Left kidney (tissue), 8 donors: ENCODE results near the gene NOP9. TPM values are rescaled to one million over a fixed set of nuclear protein-coding genes. Genes with fewer than 3 reads are reported as not detected.

Experiments
- DNase-seq: peaks from one replicate; pipeline ENCODE4 v3.0.0-alpha.2; 2013
- long read RNA-seq, 8 donors: transcript quantifications; one replicate each; lab custom pipeline, GENCODE V29; 2026
- polyA plus RNA-seq: library from polyadenylated mRNA; unstranded; fragments of 120-200 nt; gene quantifications from one replicate; pipeline ENCODE4 v1.2.1, GENCODE V29; 2013; ENCODE audit not compliant: insufficient read length

The NOP9 gene, protein sequence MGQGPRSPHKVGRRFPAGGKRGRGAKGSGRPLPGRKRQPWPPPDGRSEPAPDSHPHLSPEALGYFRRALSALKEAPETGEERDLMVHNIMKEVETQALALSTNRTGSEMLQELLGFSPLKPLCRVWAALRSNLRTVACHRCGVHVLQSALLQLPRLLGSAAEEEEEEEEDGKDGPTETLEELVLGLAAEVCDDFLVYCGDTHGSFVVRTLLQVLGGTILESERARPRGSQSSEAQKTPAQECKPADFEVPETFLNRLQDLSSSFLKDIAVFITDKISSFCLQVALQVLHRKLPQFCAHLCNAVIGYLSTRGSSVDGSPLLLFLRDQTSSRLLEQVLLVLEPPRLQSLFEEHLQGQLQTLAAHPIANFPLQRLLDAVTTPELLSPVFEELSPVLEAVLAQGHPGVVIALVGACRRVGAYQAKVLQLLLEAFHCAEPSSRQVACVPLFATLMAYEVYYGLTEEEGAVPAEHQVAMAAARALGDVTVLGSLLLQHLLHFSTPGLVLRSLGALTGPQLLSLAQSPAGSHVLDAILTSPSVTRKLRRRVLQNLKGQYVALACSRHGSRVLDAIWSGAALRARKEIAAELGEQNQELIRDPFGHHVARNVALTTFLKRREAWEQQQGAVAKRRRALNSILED
- polyA plus RNA-seq = 29.0 TPM
- long read RNA-seq, donor 1, full-length matches to known transcripts = 4 of 4 reads
- long read RNA-seq, donor 1, partial matches to known transcripts = 0 of 4 reads
- long read RNA-seq, donor 1, other reads (novel, unspliced or antisense) = 0 of 4 reads
- long read RNA-seq, donor 2, full-length matches to known transcripts = 2 of 49 reads
- long read RNA-seq, donor 2, partial matches to known transcripts = 38 of 49 reads
- long read RNA-seq, donor 2, other reads (novel, unspliced or antisense) = 9 of 49 reads
- long read RNA-seq, donor 3, full-length matches to known transcripts = 1 of 17 reads
- long read RNA-seq, donor 3, partial matches to known transcripts = 16 of 17 reads
- long read RNA-seq, donor 3, other reads (novel, unspliced or antisense) = 0 of 17 reads
- long read RNA-seq, donor 4 = 0 reads
- long read RNA-seq, donor 5, full-length matches to known transcripts = 2 of 82 reads
- long read RNA-seq, donor 5, partial matches to known transcripts = 80 of 82 reads
- long read RNA-seq, donor 5, other reads (novel, unspliced or antisense) = 0 of 82 reads
- long read RNA-seq, donor 6, full-length matches to known transcripts = 5 of 5 reads
- long read RNA-seq, donor 6, partial matches to known transcripts = 0 of 5 reads
- long read RNA-seq, donor 6, other reads (novel, unspliced or antisense) = 0 of 5 reads
- long read RNA-seq, donor 7, full-length matches to known transcripts = 1 of 95 reads
- long read RNA-seq, donor 7, partial matches to known transcripts = 94 of 95 reads
- long read RNA-seq, donor 7, other reads (novel, unspliced or antisense) = 0 of 95 reads
- long read RNA-seq, donor 8, full-length matches to known transcripts = 3 of 3 reads
- long read RNA-seq, donor 8, partial matches to known transcripts = 0 of 3 reads
- long read RNA-seq, donor 8, other reads (novel, unspliced or antisense) = 0 of 3 reads

DNA sequence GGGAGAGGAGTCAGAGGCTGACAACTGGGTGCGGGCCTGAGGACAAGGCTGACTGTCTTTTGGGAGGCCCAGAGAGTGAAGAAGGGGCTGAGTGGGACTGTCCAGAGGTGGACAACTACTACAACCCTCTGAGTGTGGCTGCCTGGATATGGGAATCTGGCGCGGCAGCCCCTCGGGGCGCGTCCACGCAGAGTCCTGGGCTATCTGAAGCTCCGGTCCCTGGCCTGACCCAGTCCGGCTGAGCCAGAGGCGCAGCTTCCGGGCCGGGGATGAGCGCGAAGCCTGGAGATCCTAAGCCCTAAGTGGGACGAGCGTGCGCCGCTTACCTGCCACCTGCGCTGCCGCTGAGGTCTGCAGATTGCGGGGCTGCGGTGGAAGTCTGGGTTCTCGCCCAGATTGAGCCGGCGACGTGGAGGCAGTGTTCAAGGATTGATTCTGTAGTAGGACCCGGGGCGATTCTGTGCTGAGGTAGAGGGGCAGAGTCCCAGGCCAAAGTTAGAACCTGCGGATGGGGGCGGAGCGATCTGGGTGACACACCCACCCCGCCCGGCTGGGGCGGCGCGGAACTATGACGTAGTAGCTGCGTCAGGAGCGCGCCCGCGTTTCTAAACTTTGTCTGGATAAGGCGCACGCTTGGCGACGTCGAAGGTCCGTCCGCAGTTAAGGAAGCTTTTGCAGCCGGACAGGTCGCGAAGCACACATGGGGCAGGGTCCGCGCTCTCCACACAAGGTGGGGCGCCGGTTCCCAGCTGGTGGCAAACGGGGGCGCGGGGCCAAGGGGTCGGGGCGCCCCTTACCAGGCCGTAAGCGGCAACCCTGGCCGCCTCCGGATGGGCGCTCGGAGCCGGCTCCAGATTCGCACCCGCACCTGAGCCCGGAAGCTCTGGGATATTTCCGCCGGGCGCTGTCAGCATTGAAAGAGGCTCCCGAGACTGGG is at the start of gene NOP9, which contains the start of gene DHRS1:
Gene NOP9 (plus strand): TSS at position 596 of the 937 bp plus-strand sequence. CDS start 105 bp downstream, at position 701.
Gene DHRS1 (minus strand): TSS at position 526 of the 937 bp plus-strand sequence. CDS start 674 bp downstream, outside the sequence.
- peak; percentile 91 for DNase-seq

- no peak for DNase-seq
Measured at GRCh38 chr14:24250354-24250753, 49.3 kb upstream of the NOP9 start.

DNA sequence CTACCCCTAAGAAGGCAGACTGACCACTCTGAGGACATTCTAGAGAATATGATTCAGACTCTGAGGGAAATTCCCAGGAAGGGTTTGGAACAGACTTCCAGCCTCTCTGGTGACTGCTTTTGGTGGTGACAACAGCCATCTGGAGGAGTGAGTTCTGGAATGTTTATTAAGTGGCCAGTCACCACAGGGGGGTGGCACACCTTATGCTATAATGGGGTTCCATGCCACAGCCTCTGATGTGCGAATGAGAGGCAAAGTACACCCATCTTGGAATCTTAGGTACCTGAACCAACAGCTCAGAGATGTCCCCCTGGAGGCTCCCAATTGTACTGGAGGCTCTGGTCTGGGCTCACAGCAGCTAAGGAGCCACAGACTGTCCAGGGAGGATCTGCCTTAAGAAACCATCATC is 47.8 kb upstream of the NOP9 start:
- DNase-seq = no peak

- no peak for DNase-seq
Measured at GRCh38 chr14:24252289-24253124, 47.1 kb upstream of the NOP9 start.

- no peak for DNase-seq
Measured at GRCh38 chr14:24253936-24254335, 45.7 kb upstream of the NOP9 start.

- no peak for DNase-seq
Measured at GRCh38 chr14:24254630-24255392, 44.8 kb upstream of the NOP9 start.

- no peak for DNase-seq
Measured at GRCh38 chr14:24255438-24255837, 44.2 kb upstream of the NOP9 start.

- no peak for DNase-seq
Measured at GRCh38 chr14:24255931-24256711, 43.5 kb upstream of the NOP9 start.

DNA sequence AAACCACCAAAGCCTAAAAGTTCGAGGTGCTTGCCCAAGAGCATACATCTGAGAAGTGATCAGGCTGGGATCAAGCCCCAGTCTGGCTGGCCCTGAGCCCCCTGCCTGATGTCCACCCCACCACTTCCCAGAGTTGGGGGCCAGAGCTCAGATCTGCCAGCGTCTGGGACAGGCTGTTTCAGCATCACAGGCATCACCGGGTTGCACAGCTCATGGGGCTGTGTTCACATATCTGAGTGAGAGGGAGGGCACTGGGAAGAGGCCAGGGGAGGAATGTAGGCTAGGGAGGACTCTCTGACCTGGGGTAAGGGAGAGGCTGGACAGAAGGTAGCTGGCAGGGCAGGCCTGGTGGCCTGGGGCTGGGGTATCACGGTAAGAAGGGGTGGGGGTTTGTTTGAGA is 42.7 kb upstream of the NOP9 start:
- no peak for DNase-seq

DNA sequence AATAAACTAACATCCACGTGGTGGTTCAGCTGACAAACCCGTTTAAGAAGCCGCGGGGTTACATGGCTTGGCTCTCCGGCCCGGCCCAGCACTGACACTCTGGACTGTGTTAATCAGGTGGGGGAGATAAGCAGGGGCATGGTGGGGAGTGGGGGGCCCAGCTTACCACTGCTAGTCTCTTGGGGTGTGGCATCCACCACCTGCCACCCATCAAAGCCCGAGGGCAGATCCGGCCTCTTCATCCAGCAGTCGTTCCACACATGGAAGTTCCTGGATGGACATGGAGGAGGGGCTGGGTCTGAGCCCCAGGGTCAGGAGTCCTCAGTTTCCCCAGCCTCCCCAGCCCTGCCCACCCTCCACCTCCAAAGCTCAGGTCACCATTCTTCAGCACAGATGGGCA is 41.5 kb upstream of the NOP9 start:
- no peak for DNase-seq

DNA sequence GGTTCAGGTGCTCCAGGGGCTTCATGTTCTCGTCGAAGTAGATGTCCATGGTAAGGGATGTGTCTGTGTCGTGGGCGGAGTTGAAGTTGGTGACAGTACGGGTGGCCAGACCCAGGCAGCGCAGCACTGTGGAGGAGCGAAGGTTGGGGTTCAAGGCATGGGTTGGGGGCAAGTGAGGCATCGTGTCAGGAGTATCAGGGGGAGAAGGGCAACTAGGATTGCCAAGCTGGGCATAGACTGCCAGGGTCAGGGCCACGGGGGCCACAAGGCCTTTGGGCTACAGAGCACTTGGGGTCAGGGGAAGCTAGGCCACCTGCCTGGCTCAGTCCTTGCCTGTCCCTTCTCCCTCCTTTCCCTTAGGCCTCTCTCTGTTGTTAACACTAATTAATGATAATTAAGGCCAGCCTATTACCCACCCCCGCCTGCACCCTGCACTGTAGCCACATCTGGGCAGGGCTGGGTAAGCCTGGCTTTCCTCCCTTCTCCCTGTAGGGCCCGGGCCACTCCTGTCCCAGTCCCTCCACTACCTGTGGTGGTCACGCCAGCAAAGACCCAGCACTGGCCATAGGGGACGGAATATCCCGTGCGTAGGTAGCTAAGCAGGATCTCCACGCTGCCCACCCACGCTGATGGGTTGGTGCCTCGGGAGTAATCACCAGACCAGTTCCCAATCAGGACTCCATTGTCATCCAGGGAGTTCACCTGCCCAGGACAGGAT is 40.9 kb upstream of the NOP9 start:
- DNase-seq = no peak

GRCh38 chr14:24259282-24260025 is 40.2 kb upstream of the NOP9 start:
- no peak for DNase-seq

- no peak for DNase-seq
Measured at GRCh38 chr14:24260026-24260779, 39.4 kb upstream of the NOP9 start.

DNA sequence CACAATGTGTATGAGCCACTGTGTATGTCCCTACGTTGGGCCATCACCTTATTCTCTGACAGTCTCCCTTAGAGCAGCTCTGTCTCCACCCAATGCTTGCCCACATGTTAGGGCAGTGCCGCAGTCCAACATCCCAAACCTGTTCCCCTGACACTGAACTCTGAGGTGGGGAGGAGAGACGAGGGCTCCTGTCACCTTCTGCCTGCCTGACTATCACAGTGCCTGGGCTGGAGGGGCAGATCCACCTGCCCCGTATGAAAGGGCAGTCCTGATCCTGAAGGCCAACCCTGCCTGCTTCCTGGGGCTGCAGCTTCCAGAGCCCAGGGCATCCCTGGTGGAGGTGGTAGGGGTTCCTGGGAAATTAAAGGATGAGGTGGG is 38.9 kb upstream of the NOP9 start:
- DNase-seq = no peak

- DNase-seq = no peak
Measured at GRCh38 chr14:24261256-24261968, 38.2 kb upstream of the NOP9 start.
